SK-N-DZ (cell line): ENCODE measurements around the gene ARID3A.
A peak's percentile ranks its signal among the peaks of the same experiment; 100 is the strongest.
"Not testable (repeated sequence)": the region's sequence is repeated elsewhere in the genome, so short reads cannot be mapped to it uniquely, and the experiment has no call there.

Source experiments
- DNase-seq: peaks from one replicate; pipeline ENCODE4 v3.0.0-alpha.2; 2015; ENCODE audit warnings: low spot score
- small RNA-seq, 2 experiments: library from RNA; depleted of rRNA; stranded (forward); fragments of <200 nt; gene quantifications; one replicate each; pipeline ENCODE3, GENCODE V24; 2014

ARID3A gene

DNA sequence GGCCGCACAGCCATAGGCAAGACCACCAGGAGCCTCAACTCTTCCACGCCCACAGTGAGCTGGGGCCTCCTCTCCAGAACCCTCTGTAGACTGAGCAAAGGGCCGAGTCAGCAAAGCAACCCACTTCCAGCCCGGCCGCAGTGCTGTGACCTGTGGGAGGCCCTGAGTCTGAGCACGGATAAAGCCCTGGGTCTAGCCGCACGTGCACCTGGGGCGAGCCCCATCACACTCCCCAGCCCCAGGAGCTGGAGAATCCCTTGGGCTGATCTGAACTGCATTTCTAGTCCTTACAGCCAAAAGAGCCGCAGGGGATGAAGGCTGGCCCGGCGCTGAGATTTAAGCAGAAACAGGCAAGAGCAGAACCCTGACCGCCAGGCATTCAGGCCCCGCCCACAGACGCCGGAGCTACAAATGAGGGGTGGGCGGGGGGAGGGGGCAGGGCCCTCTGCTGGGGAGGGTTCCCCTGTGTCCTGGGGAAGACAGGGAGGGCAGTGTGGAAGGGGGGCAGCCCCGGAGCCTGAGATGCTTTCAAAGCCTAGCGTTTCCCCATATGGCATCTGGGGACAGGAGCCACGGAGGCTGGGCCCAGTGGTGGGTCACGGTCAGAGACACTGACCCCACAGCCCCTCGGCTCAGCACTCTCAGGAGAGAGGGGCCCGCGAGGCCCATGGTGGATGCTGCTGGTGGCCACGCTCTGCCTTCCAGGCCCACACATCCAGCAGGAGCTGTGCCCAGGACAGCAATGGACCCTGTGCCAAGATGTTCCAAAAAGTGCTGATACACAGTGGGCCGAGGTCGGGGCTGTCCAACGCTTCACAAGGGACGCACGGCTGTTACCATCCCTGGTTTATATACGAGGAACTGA, 90.2 kb downstream of the ARID3A start:
- no peak for DNase-seq

- no peak for DNase-seq
Measured at GRCh38 chr19:1016647-1017114, 90.8 kb downstream of the ARID3A start.

- DNase-seq, result no peak
Measured at GRCh38 chr19:1017115-1017905, 91.5 kb downstream of the ARID3A start.

- no peak for DNase-seq
Measured at GRCh38 chr19:1017906-1018305, 92.1 kb downstream of the ARID3A start.

- no peak for DNase-seq
Measured at GRCh38 chr19:1018393-1018792, 92.6 kb downstream of the ARID3A start.

- DNase-seq, result no peak
Measured at GRCh38 chr19:1018932-1019615, 93.2 kb downstream of the ARID3A start.

GRCh38 chr19:1019616-1019961, 93.8 kb downstream of the ARID3A start:
- DNase-seq, result no peak

DNA sequence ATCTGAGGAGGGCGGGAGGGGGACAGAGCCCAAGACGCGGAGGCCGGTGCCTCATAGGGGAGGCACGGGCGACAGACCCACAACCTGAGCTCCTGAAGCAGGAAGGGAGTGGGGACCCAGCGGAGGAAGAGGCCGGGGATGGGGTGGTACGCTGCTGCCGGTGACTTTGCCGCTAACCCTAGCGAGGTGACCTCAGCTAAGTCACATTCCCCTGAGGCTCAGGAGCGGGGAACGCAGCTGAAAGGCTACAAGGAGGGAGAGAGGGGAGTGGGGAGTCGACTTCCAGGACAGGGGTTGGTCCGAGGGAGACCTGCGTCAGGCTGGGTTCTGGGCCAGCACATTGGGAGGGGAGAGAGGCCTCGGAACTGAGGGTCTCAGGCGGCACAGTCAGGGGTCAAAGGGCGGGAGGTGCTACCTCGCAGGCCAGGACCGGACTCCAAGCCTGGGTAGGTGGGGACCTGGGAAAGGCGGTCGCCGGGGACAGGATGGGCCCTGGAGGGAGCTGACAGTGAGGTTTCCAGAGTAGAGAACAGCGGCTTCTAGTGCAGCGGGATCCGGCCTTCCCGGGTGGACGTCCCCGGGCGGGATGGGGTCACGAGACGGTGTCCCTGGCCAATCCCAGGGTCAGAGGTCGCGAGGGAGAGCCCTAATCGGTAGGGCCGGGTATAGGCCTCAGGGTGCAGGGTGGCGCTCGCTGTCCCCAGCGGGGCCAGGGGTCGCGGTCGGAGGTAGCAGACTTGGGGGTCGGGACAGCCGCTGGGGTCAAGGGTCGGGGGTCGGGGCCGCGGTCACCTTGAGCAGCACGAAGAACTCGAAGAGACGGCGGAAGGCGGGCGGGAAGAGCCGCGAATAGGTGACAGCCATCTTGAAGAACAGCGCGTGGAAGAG, 94.4 kb downstream of the ARID3A start:
- no peak for DNase-seq

GRCh38 chr19:1020868-1021425, 95.1 kb downstream of the ARID3A start, which contains the start of gene TMEM259:
TSS of gene TMEM259 (minus strand) at chr19:1021123. CDS start at chr19:1020996, 127 bp downstream.
- peak; percentile 98 for DNase-seq

GRCh38 chr19:1023883-1024188, 98.0 kb downstream of the ARID3A start:
- DNase-seq, result not testable (repeated sequence)

- DNase-seq, result not testable (repeated sequence)
Measured at GRCh38 chr19:1025080-1025479, 99.2 kb downstream of the ARID3A start.

Small RNAs within 50 kb of the gene (small RNA-seq; reads per million reads assigned to genes)
- gene RNU6-2 (0.60 to 0.98 reads per million in 2 experiments), gene RNU6-9 (2.1 to 3.8 reads per million in 2 experiments)
